Measurements from ENCODE around the gene RNU7-1.

The RNU7-1 gene

GRCh38 chr12:6958609-6959057 lies 15.0 kb downstream of the RNU7-1 start:
- H3K27me3 ChIP-seq (ENCODE audit: insufficient read depth, low read length), result no peaks in the 10 kb centered on the region
- peaks cover 22% of the 10 kb centered on the region for H3K4me1 ChIP-seq (ENCODE audit: insufficient read depth, low read length)
- H3K9ac ChIP-seq (ENCODE audit: low read depth, low read length), result no peak overlapping the region
- H3K36me3 ChIP-seq (ENCODE audit: insufficient read depth, low read length), result no peaks in the 10 kb centered on the region
- WGBS, result 91% methylated on average over 10 of the region's 10 CpGs
- no peak overlapping the region for H3K27ac ChIP-seq (ENCODE audit: low read depth, low read length)
- no peaks in the 10 kb centered on the region for H3K9me3 ChIP-seq (ENCODE audit: insufficient read depth, low read depth, low read length)
- H3K4me3 ChIP-seq (ENCODE audit: low read length), result no peak overlapping the region

- 85% methylated on average over 23 of the region's 24 CpGs for WGBS
- Histone ChIP-seq H3K4me1 (ENCODE audit: insufficient read depth, low read length) (peaks cover 22% of the 10 kb centered on the region), H3K4me3 (ENCODE audit: low read length) (no peak overlapping the region), H3K27ac (ENCODE audit: low read depth, low read length) (no peak overlapping the region), H3K9ac (ENCODE audit: low read depth, low read length) (no peak overlapping the region), H3K9me3 (ENCODE audit: insufficient read depth, low read depth, low read length) (no peaks in the 10 kb centered on the region), H3K27me3 (ENCODE audit: insufficient read depth, low read length) (no peaks in the 10 kb centered on the region), H3K36me3 (ENCODE audit: insufficient read depth, low read length) (peaks cover 3% of the 10 kb centered on the region)
Measured at GRCh38 chr12:6959058-6959804, 15.6 kb downstream of the RNU7-1 start.

- Histone ChIP-seq H3K4me3 (ENCODE audit: low read length) (no peak overlapping the region), H3K9ac (ENCODE audit: low read depth, low read length) (no peak overlapping the region), H3K9me3 (ENCODE audit: insufficient read depth, low read depth, low read length) (no peaks in the 10 kb centered on the region), H3K27me3 (ENCODE audit: insufficient read depth, low read length) (no peaks in the 10 kb centered on the region), H3K4me1 (ENCODE audit: insufficient read depth, low read length) (peaks cover 22% of the 10 kb centered on the region), H3K36me3 (ENCODE audit: insufficient read depth, low read length) (peaks cover 10% of the 10 kb centered on the region), H3K27ac (ENCODE audit: low read depth, low read length) (peak overlapping the region; percentile 77; the same call in 1 of the 2 replicates)
- WGBS, result 92% methylated on average over 26 of the region's 26 CpGs
Measured at GRCh38 chr12:6959805-6960592, 16.4 kb downstream of the RNU7-1 start.

- peak overlapping the region; percentile 43 for H3K9ac ChIP-seq (ENCODE audit: low read depth, low read length)
- no peaks in the 10 kb centered on the region for H3K9me3 ChIP-seq (ENCODE audit: insufficient read depth, low read depth, low read length)
- H3K36me3 ChIP-seq (ENCODE audit: insufficient read depth, low read length), result peaks cover 16% of the 10 kb centered on the region
- no peaks in the 10 kb centered on the region for H3K27me3 ChIP-seq (ENCODE audit: insufficient read depth, low read length)
- 81% methylated on average over 13 of the region's 13 CpGs for whole genome bisulfite sequencing
- peak overlapping the region; percentile 77 for H3K27ac ChIP-seq (ENCODE audit: low read depth, low read length)
- H3K4me3 ChIP-seq (ENCODE audit: low read length), result no peak overlapping the region
- peaks cover 22% of the 10 kb centered on the region for H3K4me1 ChIP-seq (ENCODE audit: insufficient read depth, low read length)
Measured at GRCh38 chr12:6960593-6961277, 17.1 kb downstream of the RNU7-1 start.

- peak overlapping the region; percentile 43; the same call in 1 of the 2 replicates for H3K9ac ChIP-seq (ENCODE audit: low read depth, low read length)
- 61% methylated on average over 24 of the region's 24 CpGs for WGBS
Measured at GRCh38 chr12:6961278-6961694, 17.7 kb downstream of the RNU7-1 start.

GRCh38 chr12:6961695-6962284 lies 18.2 kb downstream of the RNU7-1 start:
- Histone ChIP-seq H3K4me1 (ENCODE audit: insufficient read depth, low read length) (peaks cover 22% of the 10 kb centered on the region), H3K36me3 (ENCODE audit: insufficient read depth, low read length) (peaks cover 25% of the 10 kb centered on the region), H3K27ac (ENCODE audit: low read depth, low read length) (peak overlapping the region; percentile 77), H3K9me3 (ENCODE audit: insufficient read depth, low read depth, low read length) (no peaks in the 10 kb centered on the region), H3K9ac (ENCODE audit: low read depth, low read length) (peak overlapping the region; percentile 43), H3K4me3 (ENCODE audit: low read length) (peak overlapping the region; percentile 64), H3K27me3 (ENCODE audit: insufficient read depth, low read length) (no peaks in the 10 kb centered on the region)
- WGBS, result 14% methylated on average over 15 of the region's 16 CpGs

More at GRCh38 chr12:6961278-6961694, 17.7 kb downstream of the RNU7-1 start:
- peaks cover 22% of the 10 kb centered on the region for H3K36me3 ChIP-seq (ENCODE audit: insufficient read depth, low read length)
- peak overlapping the region; percentile 77 for H3K27ac ChIP-seq (ENCODE audit: low read depth, low read length)
- no peaks in the 10 kb centered on the region for H3K9me3 ChIP-seq (ENCODE audit: insufficient read depth, low read depth, low read length)
- H3K27me3 ChIP-seq (ENCODE audit: insufficient read depth, low read length), result no peaks in the 10 kb centered on the region
- H3K4me1 ChIP-seq (ENCODE audit: insufficient read depth, low read length), result peaks cover 22% of the 10 kb centered on the region
- peak overlapping the region; percentile 64 for H3K4me3 ChIP-seq (ENCODE audit: low read length)

GRCh38 chr12:6962285-6963015 lies 18.8 kb downstream of the RNU7-1 start:
- no peaks in the 10 kb centered on the region for H3K9me3 ChIP-seq (ENCODE audit: insufficient read depth, low read depth, low read length)
- H3K9ac ChIP-seq (ENCODE audit: low read depth, low read length), result peak overlapping the region; percentile 43
- WGBS, result 68% methylated on average over 25 of the region's 25 CpGs
- H3K4me3 ChIP-seq (ENCODE audit: low read length), result peak overlapping the region; percentile 64
- H3K4me1 ChIP-seq (ENCODE audit: insufficient read depth, low read length), result peaks cover 22% of the 10 kb centered on the region
- H3K27ac ChIP-seq (ENCODE audit: low read depth, low read length), result peak overlapping the region; percentile 77
- H3K36me3 ChIP-seq (ENCODE audit: insufficient read depth, low read length), result peaks cover 32% of the 10 kb centered on the region
- H3K27me3 ChIP-seq (ENCODE audit: insufficient read depth, low read length), result no peaks in the 10 kb centered on the region

GRCh38 chr12:6963016-6963731 lies 19.6 kb downstream of the RNU7-1 start:
- H3K36me3 ChIP-seq (ENCODE audit: insufficient read depth, low read length), result peaks cover 39% of the 10 kb centered on the region
- no peaks in the 10 kb centered on the region for H3K9me3 ChIP-seq (ENCODE audit: insufficient read depth, low read depth, low read length)
- H3K27ac ChIP-seq (ENCODE audit: low read depth, low read length), result peak overlapping the region; percentile 77
- peaks cover 22% of the 10 kb centered on the region for H3K4me1 ChIP-seq (ENCODE audit: insufficient read depth, low read length)
- no peaks in the 10 kb centered on the region for H3K27me3 ChIP-seq (ENCODE audit: insufficient read depth, low read length)
- peak overlapping the region; percentile 64 for H3K4me3 ChIP-seq (ENCODE audit: low read length)
- peak overlapping the region; percentile 43 for H3K9ac ChIP-seq (ENCODE audit: low read depth, low read length)
- WGBS, result 89% methylated on average over 32 of the region's 32 CpGs

- H3K9ac ChIP-seq (ENCODE audit: low read depth, low read length), result peak overlapping the region; percentile 40
Measured at GRCh38 chr12:6963791-6964413, 20.3 kb downstream of the RNU7-1 start.

More at GRCh38 chr12:6963791-6964413, 20.3 kb downstream of the RNU7-1 start:
- Histone ChIP-seq H3K4me1 (ENCODE audit: insufficient read depth, low read length) (peaks cover 25% of the 10 kb centered on the region), H3K4me3 (ENCODE audit: low read length) (peak overlapping the region; percentile 39), H3K27ac (ENCODE audit: low read depth, low read length) (peak overlapping the region; percentile 77), H3K27me3 (ENCODE audit: insufficient read depth, low read length) (no peaks in the 10 kb centered on the region), H3K9me3 (ENCODE audit: insufficient read depth, low read depth, low read length) (no peaks in the 10 kb centered on the region), H3K36me3 (ENCODE audit: insufficient read depth, low read length) (peaks cover 46% of the 10 kb centered on the region)
- whole genome bisulfite sequencing, result 91% methylated on average over 17 of the region's 17 CpGs

Data from HUES64 (cell line).